ENCODE data around the gene GLIPR1L2. TPM values are rescaled to one million over a fixed set of nuclear protein-coding genes. Genes with fewer than 3 reads are reported as not detected.

The GLIPR1L2 gene
- total RNA-seq, 2 donors from 2014 or later: 0.13 to 0.56 TPM

DNA sequence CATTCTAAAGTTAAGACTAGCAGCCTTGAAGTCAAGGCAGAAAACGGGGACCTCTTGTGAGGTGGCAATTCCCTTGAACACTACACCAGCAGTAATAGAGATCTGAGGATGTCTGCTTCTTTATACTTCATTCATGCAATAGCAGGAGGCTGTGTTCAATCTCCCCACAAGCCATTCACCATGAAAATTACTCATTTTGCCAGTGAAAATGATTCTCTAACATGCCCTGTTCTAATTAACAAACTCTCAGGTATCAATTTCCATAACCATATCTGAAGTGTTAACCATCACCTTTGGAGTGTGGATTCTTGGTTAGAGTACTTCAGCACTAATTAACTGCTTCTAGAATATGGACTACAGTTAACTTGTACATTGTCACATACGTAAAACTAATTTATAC, 86.2 kb downstream of the GLIPR1L2 start:
- peak; percentile 23 for ATAC-seq (replicated peaks)
- H3K4me3 Mint-ChIP-seq: peak overlapping the region; percentile 12
- peaks cover 28% of the 10 kb centered on the region for H3K4me1 Mint-ChIP-seq
- no peak overlapping the region for H3K27ac Mint-ChIP-seq
- H3K9me3 Mint-ChIP-seq: no peaks in the 10 kb centered on the region
- peaks cover 25% of the 10 kb centered on the region for H3K36me3 Mint-ChIP-seq (ENCODE audit: low read depth)
- H3K27me3 Mint-ChIP-seq: no peaks in the 10 kb centered on the region

DNA sequence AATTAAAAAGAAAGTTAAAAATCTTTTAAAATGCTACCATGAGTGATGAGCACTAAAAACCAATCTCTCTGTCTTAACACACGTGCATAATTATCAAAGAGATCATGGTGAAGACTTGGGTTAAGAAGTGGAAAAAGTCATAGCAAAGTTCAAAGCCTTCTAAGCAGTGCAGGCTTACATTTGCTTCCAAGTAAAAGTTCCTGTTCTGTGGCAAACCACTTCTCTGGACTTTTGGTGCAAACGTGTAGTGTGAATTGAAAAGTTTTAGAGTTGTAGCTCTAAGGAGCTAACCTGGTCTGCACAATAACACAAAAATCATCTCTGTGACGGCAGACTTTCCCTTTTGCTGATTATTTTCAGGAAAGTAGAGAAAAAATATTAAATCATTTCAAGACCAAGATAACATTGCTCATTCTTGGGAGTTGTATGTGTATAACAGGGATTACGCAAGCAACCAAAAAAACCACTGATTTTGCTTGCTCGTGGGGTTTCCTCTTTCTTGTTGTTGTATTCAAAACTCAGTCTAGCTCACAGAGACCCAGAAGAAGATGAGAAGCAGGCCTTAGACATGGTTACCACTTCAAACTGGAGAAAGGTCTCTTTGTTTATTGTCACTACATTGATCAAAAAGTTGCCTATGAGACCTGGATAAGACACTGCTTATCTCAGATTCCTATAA, 87.4 kb downstream of the GLIPR1L2 start:
- ATAC-seq (replicated peaks): peak; percentile 53

DNA sequence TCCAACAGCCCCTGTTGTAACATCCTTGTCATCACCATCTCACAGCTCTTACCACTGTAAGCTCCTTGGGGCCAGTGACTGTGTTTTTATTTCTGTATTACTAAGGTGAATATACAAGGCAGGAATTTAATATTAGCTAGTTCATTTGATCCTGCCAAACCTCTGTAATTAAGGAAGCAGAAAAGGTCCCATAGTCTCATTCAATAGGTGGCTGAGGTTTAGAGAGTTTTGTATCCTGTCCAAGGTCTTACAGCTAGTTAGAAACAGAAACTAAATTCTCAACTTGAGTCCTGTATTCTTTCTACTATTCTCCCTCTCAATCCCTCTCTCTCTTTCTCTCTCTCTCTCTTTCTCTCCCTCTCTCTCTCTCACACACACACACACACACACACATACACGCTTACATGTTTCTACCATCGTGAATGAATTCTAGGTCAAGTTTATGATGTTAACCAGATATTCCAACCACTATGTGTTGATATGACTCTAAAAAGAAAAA, 89.1 kb downstream of the GLIPR1L2 start:
- no peaks in the 10 kb centered on the region for H3K9me3 Mint-ChIP-seq
- peak; percentile 37 for ATAC-seq (replicated peaks)
- peaks cover 45% of the 10 kb centered on the region for H3K4me1 Mint-ChIP-seq
- H3K27me3 Mint-ChIP-seq: no peaks in the 10 kb centered on the region
- H3K36me3 Mint-ChIP-seq (ENCODE audit: low read depth): peaks cover 54% of the 10 kb centered on the region
- peak overlapping the region; percentile 99 for H3K27ac Mint-ChIP-seq
- H3K4me3 Mint-ChIP-seq: peak overlapping the region; percentile 97

More for the DNA sequence above, 87.4 kb downstream of the GLIPR1L2 start:
- peak overlapping the region; percentile 99 for H3K27ac Mint-ChIP-seq
- H3K4me1 Mint-ChIP-seq: peaks cover 31% of the 10 kb centered on the region
- no peaks in the 10 kb centered on the region for H3K27me3 Mint-ChIP-seq
- H3K9me3 Mint-ChIP-seq: no peaks in the 10 kb centered on the region
- peaks cover 36% of the 10 kb centered on the region for H3K36me3 Mint-ChIP-seq (ENCODE audit: low read depth)
- peak overlapping the region; percentile 97 for H3K4me3 Mint-ChIP-seq

DNA sequence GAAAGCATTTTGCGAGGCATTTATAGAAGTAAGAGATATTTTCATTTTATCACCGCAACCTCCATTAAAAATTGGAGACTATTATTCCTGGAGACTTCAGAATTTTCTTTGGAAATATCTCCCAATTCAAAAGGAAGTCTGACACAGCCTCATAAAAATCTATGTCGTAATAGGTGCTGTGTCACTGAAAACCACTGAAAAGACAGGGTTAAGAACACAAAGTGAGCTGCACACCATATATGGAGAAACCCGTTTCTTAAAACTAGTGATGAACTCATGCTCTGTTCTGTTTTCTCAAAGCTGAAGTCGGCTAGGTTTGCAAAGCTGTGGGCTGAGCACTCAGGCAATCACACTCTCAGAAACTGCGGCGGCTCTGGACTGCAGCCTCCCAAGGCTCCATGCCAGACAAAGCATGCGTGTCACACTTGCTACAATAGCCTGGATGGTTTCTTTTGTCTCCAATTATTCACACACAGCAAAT, 89.6 kb downstream of the GLIPR1L2 start, which contains the start of gene GLIPR1:
Gene GLIPR1 (plus strand): TSS at position 287 of the 481 bp plus-strand sequence. CDS start 126 bp downstream, at position 413.
- Mint-ChIP-seq H3K27ac (peak within 1 kb of the TSS; percentile 99), H3K9me3 (no peaks in the 10 kb centered on the region), H3K36me3 (ENCODE audit: low read depth) (peaks cover 59% of the 10 kb centered on the region), H3K4me1 (peaks cover 45% of the 10 kb centered on the region), H3K27me3 (no peaks in the 10 kb centered on the region), H3K4me3 (peak within 1 kb of the TSS; percentile 97)
- ATAC-seq (replicated peaks): peak; percentile 78

DNA sequence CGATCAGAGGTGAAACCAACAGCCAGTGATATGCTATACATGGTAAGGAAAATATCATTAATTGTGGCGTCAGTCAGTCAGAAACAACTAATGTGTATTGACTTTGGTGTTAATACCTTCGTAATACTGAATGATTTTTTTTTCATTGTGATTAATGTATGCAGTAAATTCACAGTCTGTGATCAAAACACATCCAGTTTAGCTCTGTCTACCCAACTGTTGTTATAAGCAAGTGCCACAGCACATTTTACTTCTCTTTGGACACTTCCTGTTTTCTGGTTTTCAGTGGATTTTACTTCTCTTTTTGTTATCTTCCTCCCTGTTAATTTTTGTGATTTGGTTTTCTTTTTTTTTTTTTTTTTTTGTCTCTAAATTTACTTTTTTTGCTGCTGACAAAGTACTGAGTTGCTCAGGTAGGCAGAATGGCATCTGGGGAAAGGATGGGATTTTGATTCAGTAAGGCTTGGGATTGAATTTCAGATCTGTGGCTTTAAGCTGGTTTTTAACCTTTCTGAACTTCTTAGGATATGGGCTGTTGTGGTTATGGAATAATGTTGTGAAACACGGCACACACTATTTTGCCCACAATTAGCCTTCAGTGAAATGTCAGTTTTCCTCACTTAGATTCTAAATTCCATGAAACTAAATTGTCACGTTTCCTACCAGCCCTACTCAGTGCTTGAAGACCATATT, 90.3 kb downstream of the GLIPR1L2 start:
- Mint-ChIP-seq H3K9me3 (no peaks in the 10 kb centered on the region), H3K4me1 (peaks cover 45% of the 10 kb centered on the region)
- peak; percentile 1 for ATAC-seq (replicated peaks)

DNA sequence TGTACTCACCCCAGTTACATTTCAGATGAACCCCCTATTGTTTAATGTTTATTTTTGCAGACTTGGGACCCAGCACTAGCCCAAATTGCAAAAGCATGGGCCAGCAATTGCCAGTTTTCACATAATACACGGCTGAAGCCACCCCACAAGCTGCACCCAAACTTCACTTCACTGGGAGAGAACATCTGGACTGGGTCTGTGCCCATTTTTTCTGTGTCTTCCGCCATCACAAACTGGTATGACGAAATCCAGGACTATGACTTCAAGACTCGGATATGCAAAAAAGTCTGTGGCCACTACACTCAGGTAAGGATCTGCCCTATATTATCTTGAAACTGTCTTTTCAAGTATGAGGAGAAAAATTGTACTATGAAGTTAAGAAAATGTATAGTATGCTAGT, 90.9 kb downstream of the GLIPR1L2 start:
- peaks cover 69% of the 10 kb centered on the region for H3K36me3 Mint-ChIP-seq (ENCODE audit: low read depth)
- H3K9me3 Mint-ChIP-seq: no peaks in the 10 kb centered on the region
- peak overlapping the region; percentile 97 for H3K4me3 Mint-ChIP-seq
- peaks cover 49% of the 10 kb centered on the region for H3K4me1 Mint-ChIP-seq
- H3K27me3 Mint-ChIP-seq: no peaks in the 10 kb centered on the region
- no peak for ATAC-seq (replicated peaks)
- peak overlapping the region; percentile 99 for H3K27ac Mint-ChIP-seq

More for the DNA sequence above, 90.3 kb downstream of the GLIPR1L2 start:
- Mint-ChIP-seq H3K36me3 (ENCODE audit: low read depth) (peaks cover 64% of the 10 kb centered on the region), H3K27ac (peak overlapping the region; percentile 99), H3K4me3 (peak overlapping the region; percentile 97), H3K27me3 (no peaks in the 10 kb centered on the region)

Other genes starting within 250 kb of the GLIPR1L2 start
- not detected for gene KCNC2, start 181.2 kb upstream of the GLIPR1L2 start, total RNA-seq
- gene CAPS2, start 60.8 kb upstream of the GLIPR1L2 start, total RNA-seq: 10 to 100 TPM in 1 of 2 donors, 1 to 10 TPM in 1; 6.0 to 11.1 TPM
- not detected for gene GLIPR1L1, start 56.4 kb upstream of the GLIPR1L2 start, total RNA-seq
- gene GLIPR1, start 89.7 kb downstream of the GLIPR1L2 start, total RNA-seq: 10 to 100 TPM; 45.9 to 50.2 TPM
- gene KRR1, start 120.5 kb downstream of the GLIPR1L2 start, total RNA-seq: 100 to 1,000 TPM; 113 to 151 TPM